H9 (cell line): ENCODE data around the gene TOPORS. TPM values are rescaled to one million over a fixed set of nuclear protein-coding genes. Genes with fewer than 3 reads are reported as not detected.

Experiments used
- DNase-seq: peaks from one replicate; pipeline ENCODE4 v3.0.0-alpha.2; 2017
- H2AFZ ChIP-seq: one replicate; pipeline ENCODE4 v1.6.1; 2013; ENCODE audit warnings: mild to moderate bottlenecking, low read length, control low read depth, moderate library complexity
- H2AK5ac ChIP-seq: 2 replicates; pipeline ENCODE4 v1.6.1; 2013; ENCODE audit warnings: low read length, control low read depth, mixed read lengths; ENCODE audit not compliant: insufficient read length
- H2BK120ac ChIP-seq: one replicate; pipeline ENCODE4 v1.6.1; 2013; ENCODE audit warnings: low read depth, mild to moderate bottlenecking, low read length, control low read depth, inconsistent platforms; ENCODE audit not compliant: poor library complexity, severe bottlenecking
- H2BK12ac ChIP-seq: 2 replicates; pipeline ENCODE4 v1.6.1; 2013; ENCODE audit warnings: low read length, control low read depth, mixed read lengths, low read depth; ENCODE audit not compliant: insufficient read length
- H2BK15ac ChIP-seq: 2 replicates; pipeline ENCODE4 v1.6.1; 2013; ENCODE audit warnings: low read depth, low read length, control low read depth
- H2BK20ac ChIP-seq: one replicate; pipeline ENCODE4 v1.6.1; 2013; ENCODE audit warnings: low read depth, mild to moderate bottlenecking, low read length, control low read depth, inconsistent platforms; ENCODE audit not compliant: poor library complexity, severe bottlenecking
- H2BK5ac ChIP-seq: 2 replicates; pipeline ENCODE4 v1.6.1; 2013; ENCODE audit warnings: low read length, control low read depth, mixed read lengths; ENCODE audit not compliant: insufficient read length
- H3K14ac ChIP-seq: 2 replicates; pipeline ENCODE4 v1.6.1; 2013; ENCODE audit warnings: low read length, control low read depth; ENCODE audit not compliant: insufficient read depth
- H3K18ac ChIP-seq: 2 replicates; pipeline ENCODE4 v1.6.1; 2013; ENCODE audit warnings: low read depth, mild to moderate bottlenecking, mixed read lengths, low read length, control low read depth; ENCODE audit not compliant: insufficient read length
- H3K23ac ChIP-seq: 2 replicates; pipeline ENCODE4 v1.6.1; 2013; ENCODE audit warnings: low read length, control low read depth, mixed read lengths, low read depth; ENCODE audit not compliant: insufficient read length
- H3K23me2 ChIP-seq: 2 replicates; pipeline ENCODE4 v1.6.1; 2013; ENCODE audit warnings: low read depth, mild to moderate bottlenecking, mixed read lengths, low read length, control low read depth; ENCODE audit not compliant: insufficient read length, poor library complexity, severe bottlenecking
- H3K27ac ChIP-seq: 2 replicates; pipeline ENCODE4 v1.5.1; 2013; ENCODE audit warnings: low read length, control low read depth, mixed read lengths, low read depth; ENCODE audit not compliant: insufficient read length
- H3K27me3 ChIP-seq: 2 replicates; pipeline ENCODE4 v1.6.1; 2013; ENCODE audit warnings: low read length, control low read depth, inconsistent platforms; ENCODE audit not compliant: insufficient read depth
- H3K4ac ChIP-seq: 2 replicates; pipeline ENCODE4 v1.6.1; 2013; ENCODE audit warnings: low read depth, mild to moderate bottlenecking, control low read depth, inconsistent platforms, low read length, moderate library complexity
- H3K4me1 ChIP-seq: 2 replicates; pipeline ENCODE4 v1.6.1; 2013; ENCODE audit warnings: low read length, control low read depth, inconsistent platforms; ENCODE audit not compliant: insufficient read depth
- H3K4me2 ChIP-seq: 2 replicates; pipeline ENCODE4 v1.6.1; 2013; ENCODE audit warnings: low read length, control low read depth, mixed read lengths; ENCODE audit not compliant: insufficient read length, insufficient read depth
- H3K56ac ChIP-seq: 2 replicates; pipeline ENCODE4 v1.6.1; 2013; ENCODE audit warnings: low read depth, mild to moderate bottlenecking, mixed read lengths, low read length, control low read depth; ENCODE audit not compliant: insufficient read length
- H3K79me1 ChIP-seq: 2 replicates; pipeline ENCODE4 v1.6.1; 2013; ENCODE audit warnings: low read depth, mild to moderate bottlenecking, moderate library complexity, low read length, control low read depth, inconsistent platforms; ENCODE audit not compliant: insufficient read depth, poor library complexity, severe bottlenecking
- H3K79me2 ChIP-seq: 2 replicates; pipeline ENCODE4 v1.6.1; 2013; ENCODE audit warnings: low read length, control low read depth, inconsistent platforms; ENCODE audit not compliant: insufficient read depth
- H3K9ac ChIP-seq: 2 replicates; pipeline ENCODE4 v1.6.1; 2013; ENCODE audit warnings: low read length, control low read depth, mixed read lengths; ENCODE audit not compliant: insufficient read length; ENCODE audit errors: extremely low read depth
- H3K9me3 ChIP-seq: one replicate; pipeline ENCODE4 v1.6.1; 2013; ENCODE audit warnings: low read depth, low read length, inconsistent platforms; ENCODE audit not compliant: control insufficient read depth
- H3T11ph ChIP-seq: one replicate; pipeline ENCODE4 v1.6.1; 2013; ENCODE audit warnings: mild to moderate bottlenecking, low read length, control low read depth, inconsistent platforms
- H4K20me1 ChIP-seq: one replicate; pipeline ENCODE4 v1.6.1; 2013; ENCODE audit not compliant: control insufficient read depth, insufficient read length, insufficient read depth
- H4K5ac ChIP-seq: 2 replicates; pipeline ENCODE4 v1.6.1; 2013; ENCODE audit warnings: low read depth, mild to moderate bottlenecking, mixed read lengths, low read length, control low read depth; ENCODE audit not compliant: insufficient read length
- H4K8ac ChIP-seq: replicated peaks from 2 replicates; pipeline ENCODE4 v1.6.1; 2013; ENCODE audit warnings: low read length, control low read depth, mixed read lengths, low read depth; ENCODE audit not compliant: insufficient read length
- H4K91ac ChIP-seq: 2 replicates; pipeline ENCODE4 v1.6.1; 2013; ENCODE audit warnings: low read depth, mild to moderate bottlenecking, moderate library complexity, mixed read lengths, low read length, control low read depth; ENCODE audit not compliant: insufficient read length
- H3K27ac Mint-ChIP-seq, 3 experiments: 2 replicates in 2 of 3; 3 replicates in 1 of 3; pipeline ENCODE4 v1.8.0; 2020 to 2021; ENCODE audit warnings: mixed read lengths in 3 of 3, mild to moderate bottlenecking in 1 of 3, moderate library complexity in 1 of 3
- H3K27me3 Mint-ChIP-seq: 2 replicates; pipeline ENCODE4 v1.8.0; 2021; ENCODE audit warnings: low read depth, mild to moderate bottlenecking, moderate library complexity, mixed read lengths
- H3K36me3 Mint-ChIP-seq, 3 experiments: 2 replicates in 2 of 3; 3 replicates in 1 of 3; pipeline ENCODE4 v1.8.0; 2020 to 2021; ENCODE audit warnings: low read depth in 3 of 3, mixed read lengths in 3 of 3; ENCODE audit not compliant: insufficient read depth in 1 of 3
- H3K4me1 Mint-ChIP-seq, 2 experiments: 2 replicates each; pipeline ENCODE4 v1.8.0; 2020; ENCODE audit warnings: mixed read lengths in 2 of 2
- H3K4me3 Mint-ChIP-seq, 2 experiments: 2 replicates in 1 of 2; 3 replicates in 1 of 2; pipeline ENCODE4 v1.8.0; 2020 to 2021; ENCODE audit warnings: mild to moderate bottlenecking in 2 of 2, mixed read lengths in 2 of 2, moderate library complexity in 1 of 2
- H3K9me3 Mint-ChIP-seq, 2 experiments: 2 replicates in 1 of 2; 3 replicates in 1 of 2; pipeline ENCODE4 v1.8.0; 2020; ENCODE audit warnings: mild to moderate bottlenecking in 2 of 2, mixed read lengths in 2 of 2, moderate library complexity in 1 of 2
- WGBS: extraction: QIAGEN DNeasy Blood & Tissue Kit; methylation state at CpG from one replicate; pipeline ENCODE4 v1.1.7; 2013; ENCODE audit warnings: missing lambda C conversion rate, low lambda C conversion rate, mixed read lengths; ENCODE audit not compliant: insufficient read length; ENCODE audit errors: extremely low coverage; 5-methylcytosine and 5-hydroxymethylcytosine counted together
- total RNA-seq: library from RNA; stranded (reverse); gene quantifications from 2 replicates; pipeline ENCODE4 v1.2.1, GENCODE V29; 2021
- TF ChIP-seq, protein P1 (sequence below): fragments of 200-600 bp; sonication (generic); conservative IDR thresholded peaks from 3 replicates; pipeline ENCODE4 v1.8.0; 2021; ENCODE audit warnings: antibody characterized with exemption, mild to moderate bottlenecking

TOPORS gene
- total RNA-seq, 1 experiment from 2014 or later = 31.9 TPM

DNA sequence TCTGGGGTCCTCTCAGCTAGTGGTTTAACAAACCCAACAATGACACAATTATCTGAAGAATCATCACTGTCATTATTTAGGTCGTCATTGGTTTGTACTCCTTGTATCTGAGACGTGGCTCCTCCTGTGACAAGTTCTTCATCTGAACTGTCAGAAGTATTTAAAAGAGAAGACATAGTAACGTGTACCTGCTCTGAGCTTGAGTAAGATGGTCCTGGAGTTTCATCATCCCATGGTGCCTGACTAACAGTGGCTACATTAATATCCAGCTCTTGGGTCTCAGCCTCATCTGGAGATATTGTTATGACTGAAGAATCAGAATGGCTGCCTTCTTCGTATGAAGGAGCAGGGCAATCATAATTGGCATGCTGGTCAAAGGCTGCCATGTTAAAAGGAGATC, 9.3 kb downstream of the TOPORS start:
- Histone ChIP-seq H2AFZ (no peak overlapping the region), H2BK5ac (no peak overlapping the region), H2BK12ac (no peak overlapping the region), H3K9ac (no peak overlapping the region), H3K4ac (no peak overlapping the region), H3K27me3 (no peaks in the 10 kb centered on the region), H4K8ac (no peak overlapping the region), H3K4me2 (no peak overlapping the region), H3K79me2 (peaks cover 17% of the 10 kb centered on the region; the same call in 1 of the 2 replicates), H3K27ac (no peak overlapping the region), H3K9me3 (no peaks in the 10 kb centered on the region), H3K23ac (no peak overlapping the region), H2AK5ac (no peak overlapping the region), H4K5ac (no peak overlapping the region), H3K4me1 (no peaks in the 10 kb centered on the region), H3K79me1 (no peaks in the 10 kb centered on the region), H3K56ac (no peak overlapping the region), H3K23me2 (no peaks in the 10 kb centered on the region), H2BK20ac (no peak overlapping the region), H3T11ph (no peak overlapping the region), H3K18ac (no peak overlapping the region), H4K20me1 (no peaks in the 10 kb centered on the region), H3K14ac (no peak overlapping the region), H4K91ac (no peak overlapping the region), H2BK120ac (no peak overlapping the region), H2BK15ac (no peak overlapping the region)
- DNase-seq = no peak
- WGBS = no CpG with 5 or more reads among the region's 4 CpGs
- Mint-ChIP-seq H3K4me3 (no peak overlapping the region), H3K27me3 (no peaks in the 10 kb centered on the region), H3K9me3 (no peaks in the 10 kb centered on the region), H3K27ac (no peak overlapping the region), H3K4me1 (peaks cover 1 to 8% of the 10 kb centered on the region in 2 experiments; a peak in 2 of 4 replicates), H3K36me3 (peaks cover 34 to 43% (median 40%) of the 10 kb centered on the region in 3 experiments)
- TF ChIP-seq, protein P1, sequence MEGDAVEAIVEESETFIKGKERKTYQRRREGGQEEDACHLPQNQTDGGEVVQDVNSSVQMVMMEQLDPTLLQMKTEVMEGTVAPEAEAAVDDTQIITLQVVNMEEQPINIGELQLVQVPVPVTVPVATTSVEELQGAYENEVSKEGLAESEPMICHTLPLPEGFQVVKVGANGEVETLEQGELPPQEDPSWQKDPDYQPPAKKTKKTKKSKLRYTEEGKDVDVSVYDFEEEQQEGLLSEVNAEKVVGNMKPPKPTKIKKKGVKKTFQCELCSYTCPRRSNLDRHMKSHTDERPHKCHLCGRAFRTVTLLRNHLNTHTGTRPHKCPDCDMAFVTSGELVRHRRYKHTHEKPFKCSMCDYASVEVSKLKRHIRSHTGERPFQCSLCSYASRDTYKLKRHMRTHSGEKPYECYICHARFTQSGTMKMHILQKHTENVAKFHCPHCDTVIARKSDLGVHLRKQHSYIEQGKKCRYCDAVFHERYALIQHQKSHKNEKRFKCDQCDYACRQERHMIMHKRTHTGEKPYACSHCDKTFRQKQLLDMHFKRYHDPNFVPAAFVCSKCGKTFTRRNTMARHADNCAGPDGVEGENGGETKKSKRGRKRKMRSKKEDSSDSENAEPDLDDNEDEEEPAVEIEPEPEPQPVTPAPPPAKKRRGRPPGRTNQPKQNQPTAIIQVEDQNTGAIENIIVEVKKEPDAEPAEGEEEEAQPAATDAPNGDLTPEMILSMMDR = no peak
